Fibroblast of the aortic adventitia (primary cell): Measurements from ENCODE around the gene DYNC1I1. TPM values are rescaled to one million over a fixed set of nuclear protein-coding genes. Genes with fewer than 3 reads are reported as not detected.

Experiments used
- DNase-seq: peaks from one replicate; pipeline ENCODE4 v3.0.0-alpha.2; 2010; ENCODE audit warnings: low read depth
- H3K4me3 ChIP-seq: 2 replicates; pipeline ENCODE4 v1.5.1; 2011; ENCODE audit warnings: low read depth, mild to moderate bottlenecking, control low read depth, low read length, moderate library complexity
- total RNA-seq: library from RNA; depleted of rRNA; stranded (reverse); fragments of >200 nt; gene quantifications from 2 replicates; pipeline ENCODE4 v1.2.3, GENCODE V29; 2012; ENCODE audit warnings: low replicate concordance
- TF ChIP-seq, protein P1 (sequence below): IDR thresholded peaks from 2 replicates; pipeline ENCODE4 v1.5.1; 2011; ENCODE audit warnings: mild to moderate bottlenecking, low read length, control low read depth, inconsistent platforms; ENCODE audit not compliant: insufficient read depth

DYNC1I1 gene
- total RNA-seq, 1 donor = 0.54 TPM

DNA sequence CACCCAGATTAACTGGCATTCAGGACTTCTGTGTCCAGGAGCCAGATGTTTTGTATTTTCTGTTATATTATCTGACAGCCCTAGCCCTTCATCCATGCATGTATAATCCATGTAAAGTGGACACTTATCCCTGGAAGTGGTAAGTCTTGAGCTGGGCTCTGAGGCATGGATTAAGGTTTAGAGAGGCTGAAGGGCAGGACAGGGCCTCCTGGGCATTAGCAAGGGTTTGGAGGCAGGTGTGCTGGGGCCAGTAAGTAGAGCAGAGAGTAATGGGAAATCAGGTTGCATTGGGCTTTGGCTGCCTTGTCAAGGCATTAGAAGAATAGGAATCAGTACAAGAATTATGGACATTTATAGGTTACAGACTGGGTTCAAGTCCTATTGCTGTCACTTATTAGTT is 138.0 kb downstream of the DYNC1I1 start:
- no peak for DNase-seq
- TF ChIP-seq, protein P1, sequence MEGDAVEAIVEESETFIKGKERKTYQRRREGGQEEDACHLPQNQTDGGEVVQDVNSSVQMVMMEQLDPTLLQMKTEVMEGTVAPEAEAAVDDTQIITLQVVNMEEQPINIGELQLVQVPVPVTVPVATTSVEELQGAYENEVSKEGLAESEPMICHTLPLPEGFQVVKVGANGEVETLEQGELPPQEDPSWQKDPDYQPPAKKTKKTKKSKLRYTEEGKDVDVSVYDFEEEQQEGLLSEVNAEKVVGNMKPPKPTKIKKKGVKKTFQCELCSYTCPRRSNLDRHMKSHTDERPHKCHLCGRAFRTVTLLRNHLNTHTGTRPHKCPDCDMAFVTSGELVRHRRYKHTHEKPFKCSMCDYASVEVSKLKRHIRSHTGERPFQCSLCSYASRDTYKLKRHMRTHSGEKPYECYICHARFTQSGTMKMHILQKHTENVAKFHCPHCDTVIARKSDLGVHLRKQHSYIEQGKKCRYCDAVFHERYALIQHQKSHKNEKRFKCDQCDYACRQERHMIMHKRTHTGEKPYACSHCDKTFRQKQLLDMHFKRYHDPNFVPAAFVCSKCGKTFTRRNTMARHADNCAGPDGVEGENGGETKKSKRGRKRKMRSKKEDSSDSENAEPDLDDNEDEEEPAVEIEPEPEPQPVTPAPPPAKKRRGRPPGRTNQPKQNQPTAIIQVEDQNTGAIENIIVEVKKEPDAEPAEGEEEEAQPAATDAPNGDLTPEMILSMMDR = no peak
- H3K4me3 ChIP-seq = no peak overlapping the region

DNA sequence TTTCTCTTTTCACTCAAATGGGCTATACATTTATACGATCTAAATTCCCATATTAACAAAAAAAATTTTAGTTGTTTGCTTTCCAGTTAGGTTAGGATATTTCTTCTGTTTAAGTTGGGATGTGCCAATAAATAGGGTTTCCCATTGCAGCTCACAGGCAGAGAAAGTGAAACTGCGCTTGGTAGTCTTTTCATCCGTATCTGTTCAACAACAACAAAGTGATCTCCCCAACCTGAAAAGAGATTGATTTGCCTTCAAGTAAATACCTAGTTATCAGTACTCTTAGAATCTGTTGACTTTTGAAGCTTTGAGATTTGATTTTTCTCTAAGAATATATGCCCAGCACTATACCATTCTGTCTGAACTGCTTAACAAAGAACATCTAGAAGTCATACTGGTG is 143.4 kb downstream of the DYNC1I1 start:
- peak; percentile 3 for DNase-seq
- TF ChIP-seq, protein P1 = no peak
- no peak overlapping the region for H3K4me3 ChIP-seq

DNA sequence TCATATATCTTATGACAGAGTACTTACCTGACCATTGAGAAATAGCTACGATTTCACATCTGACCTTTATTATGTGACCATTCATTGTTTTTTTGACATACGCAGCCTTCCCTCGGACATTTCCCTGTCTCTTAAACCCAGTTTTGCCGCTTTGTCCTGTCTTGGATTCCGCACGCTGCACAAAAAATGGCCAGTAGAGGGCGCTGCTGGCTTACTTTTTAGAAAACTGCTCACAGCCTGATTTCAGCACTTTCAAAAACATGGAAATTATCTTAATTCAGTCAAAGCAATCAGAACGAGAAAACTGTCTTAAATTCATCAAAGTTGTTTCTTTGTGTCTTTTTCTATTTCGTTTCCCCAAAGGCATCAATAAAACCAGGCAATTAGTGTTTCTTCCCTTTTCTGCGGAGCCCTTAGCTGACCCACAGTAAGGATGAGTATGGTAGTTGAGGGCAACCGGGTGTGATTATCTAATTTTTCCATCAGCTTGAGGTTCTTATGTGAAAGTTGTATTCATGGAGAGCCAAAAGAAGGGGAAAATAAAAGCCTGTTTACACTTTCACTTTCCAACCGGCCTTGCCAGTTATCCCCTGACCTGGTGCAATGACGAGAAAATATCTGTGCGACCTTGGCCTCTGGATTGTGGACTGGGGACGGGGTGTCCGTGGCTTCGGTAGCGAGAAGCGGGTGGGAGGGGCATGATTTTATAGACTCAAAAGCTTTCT is 144.4 kb downstream of the DYNC1I1 start:
- TF ChIP-seq, protein P1 = peak; percentile 87
- peak overlapping the region; percentile 6 for H3K4me3 ChIP-seq
- DNase-seq = peak; percentile 82

DNA sequence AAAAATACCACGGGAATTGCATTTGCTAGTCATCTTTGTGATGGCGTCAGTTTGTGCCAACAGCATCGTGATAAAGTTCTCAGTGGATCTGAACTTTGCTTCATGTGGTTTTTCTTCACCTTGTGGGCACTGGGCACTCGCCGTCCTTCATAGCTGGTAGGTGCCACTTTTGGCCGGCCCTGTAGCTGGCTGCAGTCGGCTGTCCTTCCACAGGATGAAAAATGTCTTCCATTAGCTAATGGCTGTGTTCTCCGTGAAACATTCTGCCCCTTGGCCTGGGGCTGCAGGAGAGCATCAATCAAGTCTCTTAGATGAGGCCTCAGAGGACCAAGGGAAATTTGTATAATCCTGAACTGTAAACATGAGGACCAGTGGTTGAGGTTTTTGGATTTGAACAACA is 145.3 kb downstream of the DYNC1I1 start:
- TF ChIP-seq, protein P1 = no peak
- H3K4me3 ChIP-seq = no peak overlapping the region
- no peak for DNase-seq

DNA sequence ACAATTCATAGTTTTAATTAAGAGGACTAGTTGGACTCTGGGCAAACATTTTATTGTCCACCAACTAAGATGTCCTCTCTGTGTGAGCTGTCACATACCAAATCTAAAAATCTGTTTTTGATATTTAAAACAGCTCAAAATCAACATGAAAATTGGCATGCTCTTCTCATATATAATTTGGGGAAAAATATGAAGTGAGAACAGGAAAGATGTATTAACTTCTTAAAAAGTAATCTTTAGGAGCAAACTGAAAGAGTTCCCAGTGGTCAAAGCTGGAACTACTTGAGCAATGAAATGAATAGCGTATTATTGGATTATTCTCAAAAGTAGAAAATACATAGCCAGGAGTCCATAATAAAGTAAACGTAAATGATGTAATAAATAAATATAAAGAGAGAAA is 147.2 kb downstream of the DYNC1I1 start:
- TF ChIP-seq, protein P1 = peak; percentile 40
- DNase-seq = no peak
- no peak overlapping the region for H3K4me3 ChIP-seq

DNA sequence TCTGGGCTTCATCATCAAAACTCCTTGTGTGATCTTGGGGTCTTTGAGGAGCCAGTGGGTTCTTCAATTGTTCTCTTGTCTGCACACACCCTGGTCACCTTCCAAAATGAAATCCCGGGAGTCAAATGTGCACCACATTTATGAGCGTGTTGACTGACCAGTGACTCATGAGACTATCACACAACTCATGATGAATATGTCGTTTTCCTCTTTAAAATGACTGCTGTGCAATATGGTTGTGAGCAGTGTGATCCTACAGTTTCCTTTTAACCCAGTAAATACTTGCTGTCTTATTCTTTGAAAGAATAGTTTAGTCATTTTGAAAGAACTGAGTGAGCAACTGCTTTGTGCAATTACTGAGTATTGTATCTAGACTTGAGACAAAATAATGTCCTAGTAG is 149.2 kb downstream of the DYNC1I1 start:
- peak; percentile 20 for DNase-seq
- H3K4me3 ChIP-seq = no peak overlapping the region

More for the DNA sequence above, 149.2 kb downstream of the DYNC1I1 start:
- TF ChIP-seq, protein P1 = no peak
